ENCODE results near the gene BAMBI.

The BAMBI gene

DNA sequence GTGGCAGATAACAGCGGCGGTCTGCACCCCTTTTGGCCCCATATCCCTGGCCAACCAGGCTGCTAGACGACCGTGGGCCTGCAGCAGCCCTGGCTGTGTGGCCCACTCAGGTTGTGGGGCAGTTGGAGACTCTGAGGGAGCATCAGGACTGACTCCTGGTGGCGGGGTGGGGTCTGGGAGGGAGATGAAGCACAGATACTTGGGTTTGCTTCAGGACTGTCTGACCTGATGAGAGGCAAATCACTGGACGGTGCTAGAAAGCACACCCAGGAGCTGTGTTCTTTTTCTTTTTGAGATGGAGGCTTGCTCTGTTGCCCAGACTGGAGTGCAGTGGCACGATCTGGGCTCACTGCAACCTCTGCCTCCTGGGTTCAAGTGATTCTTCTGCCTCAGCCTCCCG, 28.2 kb downstream of the BAMBI start:
- DNase-seq (ENCODE audit: low spot score) = no peak

GRCh38 chr10:28709001-28709710, 31.8 kb downstream of the BAMBI start:
- DNase-seq (ENCODE audit: low spot score) = no peak

GRCh38 chr10:28710202-28710886, 33.0 kb downstream of the BAMBI start:
- DNase-seq (ENCODE audit: low spot score) = no peak

DNA sequence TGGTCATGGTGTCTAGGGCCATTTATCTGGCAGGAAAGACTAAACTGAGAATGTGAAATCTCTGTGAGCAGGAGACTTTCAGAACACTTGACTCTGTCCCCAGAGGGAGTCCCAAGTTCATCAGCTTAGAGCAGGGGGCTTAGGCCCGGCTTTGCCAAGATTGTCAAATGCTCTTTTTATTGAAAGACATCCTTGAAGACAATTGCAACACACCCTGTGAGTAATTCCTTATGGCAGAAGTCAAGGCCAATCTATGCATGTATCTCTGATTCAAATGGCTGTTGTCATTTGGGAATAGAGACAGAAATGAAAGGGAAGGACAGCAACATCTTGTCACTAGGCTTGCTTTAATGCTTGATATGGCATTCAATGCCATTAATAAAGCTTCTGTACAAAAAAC, 33.7 kb downstream of the BAMBI start:
- no peak for DNase-seq (ENCODE audit: low spot score)

- DNase-seq (ENCODE audit: low spot score) = no peak
These were observed 34.5 kb downstream of the BAMBI start for GRCh38 chr10:28711776-28712175.

GRCh38 chr10:28713626-28714352, 36.5 kb downstream of the BAMBI start:
- no peak for DNase-seq (ENCODE audit: low spot score)

DNA sequence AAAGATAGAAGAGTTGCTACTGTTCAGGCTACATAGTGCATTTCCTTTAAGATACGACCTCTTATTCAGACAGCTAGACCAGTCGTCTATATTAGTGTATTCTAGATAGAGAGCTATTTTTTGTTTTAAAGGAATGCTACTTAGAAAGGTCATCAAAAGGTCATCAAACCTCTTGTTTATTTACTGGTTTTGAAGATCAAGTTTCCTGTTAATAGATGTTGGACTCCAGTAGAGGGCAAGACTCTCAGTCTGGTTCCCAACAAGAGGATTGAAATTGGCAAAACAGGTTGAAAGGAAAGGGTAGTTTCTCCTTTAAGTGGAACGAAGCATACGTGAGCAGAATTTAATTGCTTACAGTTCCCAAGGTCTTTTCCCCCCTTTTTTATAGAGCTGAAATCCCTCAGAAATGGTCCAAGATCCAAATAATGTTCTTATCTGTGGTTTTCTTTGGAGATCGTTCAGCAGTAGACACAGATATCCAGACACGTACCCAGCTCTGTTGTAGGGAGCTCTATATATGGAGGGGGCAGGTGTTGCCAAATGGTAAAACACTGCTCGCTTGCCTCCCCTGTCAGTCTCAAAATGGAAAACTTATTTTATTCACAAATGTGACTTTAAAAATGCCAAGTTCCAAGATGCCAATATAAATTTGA, 37.2 kb downstream of the BAMBI start:
- no peak for DNase-seq (ENCODE audit: low spot score)

- DNase-seq (ENCODE audit: low spot score) = no peak
These were observed 37.9 kb downstream of the BAMBI start for GRCh38 chr10:28715246-28715645.

DNA sequence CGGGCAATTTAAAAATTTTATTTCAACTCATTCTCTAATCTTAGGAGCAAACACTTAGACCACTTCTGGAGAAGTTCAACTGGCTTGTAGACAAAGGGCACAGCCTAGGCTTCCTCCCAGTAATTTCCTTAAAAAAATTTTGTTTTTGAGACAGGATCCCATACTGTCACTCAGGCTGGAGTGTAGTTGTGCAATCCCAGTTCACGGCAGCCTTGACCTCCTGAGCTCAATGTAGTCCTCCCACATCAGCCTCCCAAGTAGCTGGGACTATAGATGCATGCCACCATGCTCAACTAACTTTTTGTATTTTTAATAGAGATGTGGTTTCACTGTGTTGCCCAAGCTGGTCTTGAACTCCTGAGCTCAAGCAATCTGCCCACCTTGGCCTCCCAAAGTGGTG, 38.4 kb downstream of the BAMBI start:
- no peak for DNase-seq (ENCODE audit: low spot score)

DNA sequence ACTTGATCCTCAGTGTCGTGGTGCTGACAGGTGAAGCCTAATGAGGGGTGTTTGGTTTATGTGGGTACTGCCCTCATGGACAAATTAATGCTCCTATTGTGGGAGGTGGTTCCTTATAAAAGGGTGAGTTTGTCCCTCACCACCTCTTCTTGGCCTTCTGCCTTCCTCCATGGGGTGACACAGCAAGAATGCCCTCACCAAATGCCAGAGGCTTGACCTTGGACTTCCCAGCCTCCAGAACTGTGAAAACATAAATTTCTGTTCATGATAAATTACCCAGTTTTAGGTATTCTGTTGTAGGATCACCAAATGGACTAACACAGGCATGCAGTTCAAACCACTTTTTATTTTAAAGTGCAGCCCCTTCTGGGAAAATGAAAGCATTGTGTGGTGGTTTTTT, 39.4 kb downstream of the BAMBI start:
- no peak for DNase-seq (ENCODE audit: low spot score)

GRCh38 chr10:28717656-28718201, 40.4 kb downstream of the BAMBI start:
- DNase-seq (ENCODE audit: low spot score) = no peak

DNA sequence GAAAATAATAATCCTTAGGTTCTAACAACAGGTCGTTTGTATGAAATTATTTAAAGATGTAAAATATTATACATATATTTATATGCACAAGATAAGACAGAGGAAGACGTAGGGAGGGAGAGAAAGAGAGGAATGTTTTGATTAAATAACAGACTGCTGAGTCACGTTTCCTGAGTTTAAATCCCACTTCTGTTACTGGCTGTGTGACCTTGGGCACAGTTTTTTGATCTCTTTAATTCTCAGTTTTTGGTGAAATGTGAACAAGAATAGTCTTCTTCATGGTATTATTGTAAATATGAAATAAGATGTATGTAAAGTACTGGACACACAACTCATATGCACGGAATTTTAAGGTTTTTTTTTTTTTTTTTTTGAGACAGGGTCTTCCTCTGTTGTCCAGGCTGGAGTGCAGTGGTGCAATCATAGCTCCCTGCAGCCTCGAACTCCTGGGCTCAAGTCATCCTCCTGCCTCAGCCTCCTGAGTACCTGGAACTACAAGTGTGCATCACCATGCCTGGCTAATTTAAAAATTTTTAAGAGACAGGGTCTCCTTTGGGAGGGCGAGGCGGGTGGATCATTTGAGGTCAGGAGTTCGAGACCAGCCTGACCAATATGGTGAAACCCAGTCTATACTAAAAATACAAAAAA, 42.6 kb downstream of the BAMBI start:
- no peak for DNase-seq (ENCODE audit: low spot score)

DNA sequence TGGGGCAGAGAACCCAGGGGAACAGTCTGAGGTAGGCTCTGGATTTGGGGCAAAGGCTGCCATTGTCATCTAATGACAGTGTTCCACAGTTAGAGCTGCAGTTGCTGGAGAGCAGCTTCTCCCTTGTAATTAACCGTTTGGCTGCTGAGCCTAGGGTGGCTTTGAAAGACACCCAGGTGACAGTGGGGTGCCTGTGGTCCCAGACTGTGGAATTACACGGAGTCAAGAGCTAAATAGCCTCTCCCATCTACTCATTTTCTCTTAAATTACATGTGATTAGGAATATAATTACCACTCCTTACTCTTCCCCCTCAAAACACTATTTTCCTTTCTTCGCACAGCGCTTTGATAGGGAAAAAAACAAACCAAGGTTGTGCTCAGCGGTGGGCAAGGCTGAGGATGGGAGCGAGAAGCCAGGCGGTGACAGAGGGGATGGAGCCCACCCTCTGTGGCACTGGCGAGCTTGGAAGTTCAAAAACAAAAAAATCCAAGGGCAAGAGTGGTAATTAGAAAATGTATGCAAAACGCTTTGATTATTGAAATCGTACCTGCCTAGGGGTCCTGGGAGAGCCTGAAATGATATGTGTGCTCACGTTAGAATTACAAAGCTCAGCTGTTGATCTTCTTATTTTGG, 44.1 kb downstream of the BAMBI start:
- no peak for DNase-seq (ENCODE audit: low spot score)

DNA sequence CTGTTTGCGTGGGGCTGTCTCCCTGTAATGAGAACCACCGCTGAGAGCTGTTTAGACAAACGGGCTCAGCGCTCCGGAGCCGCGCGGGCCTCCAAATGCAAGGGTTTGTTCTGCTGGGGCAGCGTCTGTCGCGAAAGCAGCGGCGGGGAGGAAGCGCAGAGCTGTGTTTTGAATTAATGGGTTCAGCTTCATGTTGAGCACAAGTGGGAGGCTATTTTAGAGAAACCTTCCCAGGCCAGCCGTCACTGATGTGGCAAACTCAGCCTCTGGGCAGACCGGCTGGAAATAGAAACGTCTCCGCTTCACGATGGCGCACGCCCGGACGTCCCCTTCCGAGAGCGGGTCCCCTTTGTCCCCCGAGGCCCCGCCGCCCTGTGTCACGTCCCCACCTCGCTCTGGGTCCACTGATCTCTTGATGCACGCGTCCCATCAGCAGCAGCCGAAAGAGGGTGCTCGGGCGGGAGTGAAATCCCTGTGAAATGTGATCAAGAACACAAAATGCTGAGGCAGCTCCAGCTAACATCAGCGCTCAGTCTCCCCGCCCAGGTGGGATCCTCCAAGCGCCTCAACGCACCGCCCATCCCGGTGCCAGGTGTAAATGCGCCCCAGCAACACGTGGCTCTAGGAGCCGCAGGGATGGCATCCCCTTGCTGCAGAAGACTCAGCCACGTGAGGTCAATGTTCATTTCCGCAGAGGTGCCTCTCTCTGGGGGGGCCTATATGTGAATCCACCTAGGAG, 44.9 kb downstream of the BAMBI start:
- peak; percentile 64 for DNase-seq (ENCODE audit: low spot score)

- no peak for DNase-seq (ENCODE audit: low spot score)
These were observed 51.0 kb downstream of the BAMBI start for GRCh38 chr10:28728366-28728765.

GRCh38 chr10:28730031-28730778, 52.9 kb downstream of the BAMBI start:
- DNase-seq (ENCODE audit: low spot score) = no peak

DNA sequence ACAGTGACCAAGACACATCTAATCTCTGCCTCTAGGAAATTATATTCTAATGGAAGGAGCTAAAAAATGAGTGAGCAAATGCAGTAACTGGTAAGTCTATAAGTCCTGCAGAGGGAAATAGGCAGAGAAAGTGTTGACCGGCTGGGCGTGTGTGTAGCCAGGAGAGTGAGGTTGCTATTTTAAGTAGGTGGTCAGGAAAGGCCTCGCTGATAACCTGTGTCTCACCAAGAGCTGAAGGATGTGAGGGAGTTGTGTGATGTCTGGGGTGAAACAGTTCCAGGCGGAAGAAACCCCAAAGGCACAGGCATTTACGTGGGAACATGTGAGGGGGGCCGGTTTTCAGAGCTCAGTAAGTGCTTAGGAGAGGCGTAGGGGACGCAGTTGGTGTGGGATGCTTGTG, 54.8 kb downstream of the BAMBI start:
- no peak for DNase-seq (ENCODE audit: low spot score)
